Ovary (tissue), 3 donors: ENCODE data around the gene GRIPAP1.

Experiments used
- CTCF ChIP-seq, 3 donors: fragments of 450-650 bp in 2 of 3; fragments of 200-600 bp in 1 of 3; IDR thresholded peaks; one replicate each; pipeline versions ENCODE4 v1.5.1 to v1.8.0; 2016 to 2022; ENCODE audit warnings: antibody characterized with exemption in 3 of 3, mild to moderate bottlenecking in 1 of 3
- POLR2A ChIP-seq: fragments of 450-650 bp; IDR thresholded peaks from one replicate; pipeline ENCODE4 v1.6.1; 2017; ENCODE audit warnings: antibody characterized with exemption, mild to moderate bottlenecking, moderate library complexity
- donor health status: DM: no; HTN: no; CAD: no.

- TF ChIP-seq CTCF (IDR thresholded peaks at IDR 0.05): no peak
- no peak for TF ChIP-seq POLR2A
Measured at GRCh38 chrX:48976086-48976485, 26.0 kb downstream of the GRIPAP1 start.
